T-helper 9 cell (primary cell): ENCODE results near the gene SYT8.
"Not testable (repeated sequence)": the region's sequence is repeated elsewhere in the genome, so short reads cannot be mapped to it uniquely, and the experiment has no call there.

Source experiments
- DNase-seq: peaks from one replicate; pipeline ENCODE4 v3.0.0-alpha.2; 2020

SYT8 gene

DNA sequence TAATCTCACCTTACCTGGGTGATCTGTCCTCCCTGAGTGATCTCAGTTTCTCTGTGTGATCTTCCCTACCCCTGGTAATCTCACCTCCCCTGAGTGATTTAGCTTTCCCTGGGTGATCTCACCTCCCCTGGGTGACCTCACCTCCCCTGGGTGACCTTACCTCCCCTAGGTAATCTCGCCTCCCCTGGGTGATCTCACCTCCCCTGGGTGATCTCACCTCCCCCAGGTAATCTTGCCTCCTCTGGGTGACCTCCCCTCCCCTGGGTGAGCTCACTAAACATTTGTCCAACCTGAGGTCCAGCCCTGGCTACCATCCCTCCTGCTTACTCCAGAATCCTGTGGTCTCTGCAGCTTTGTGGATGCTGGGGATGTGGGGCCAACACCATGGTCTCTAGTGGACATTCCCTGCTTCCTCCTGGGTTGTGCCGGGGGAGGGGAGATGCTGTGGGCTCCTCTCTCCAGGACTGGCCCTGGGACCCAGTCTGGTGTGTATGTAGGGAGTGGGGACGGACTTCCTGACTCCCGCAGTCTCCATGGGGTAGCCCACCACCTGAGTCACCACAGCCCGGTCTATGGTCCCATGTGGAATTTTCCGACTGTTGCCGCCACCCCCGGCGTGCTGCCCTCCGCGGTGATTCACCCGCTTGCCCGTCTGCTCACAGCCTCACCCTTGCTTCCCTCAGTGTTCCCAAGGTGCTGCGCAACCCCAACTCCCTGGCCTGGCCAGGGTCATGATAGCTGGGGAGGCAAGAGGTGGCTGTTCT, 28.0 kb downstream of the SYT8 start:
- no peak for DNase-seq

DNA sequence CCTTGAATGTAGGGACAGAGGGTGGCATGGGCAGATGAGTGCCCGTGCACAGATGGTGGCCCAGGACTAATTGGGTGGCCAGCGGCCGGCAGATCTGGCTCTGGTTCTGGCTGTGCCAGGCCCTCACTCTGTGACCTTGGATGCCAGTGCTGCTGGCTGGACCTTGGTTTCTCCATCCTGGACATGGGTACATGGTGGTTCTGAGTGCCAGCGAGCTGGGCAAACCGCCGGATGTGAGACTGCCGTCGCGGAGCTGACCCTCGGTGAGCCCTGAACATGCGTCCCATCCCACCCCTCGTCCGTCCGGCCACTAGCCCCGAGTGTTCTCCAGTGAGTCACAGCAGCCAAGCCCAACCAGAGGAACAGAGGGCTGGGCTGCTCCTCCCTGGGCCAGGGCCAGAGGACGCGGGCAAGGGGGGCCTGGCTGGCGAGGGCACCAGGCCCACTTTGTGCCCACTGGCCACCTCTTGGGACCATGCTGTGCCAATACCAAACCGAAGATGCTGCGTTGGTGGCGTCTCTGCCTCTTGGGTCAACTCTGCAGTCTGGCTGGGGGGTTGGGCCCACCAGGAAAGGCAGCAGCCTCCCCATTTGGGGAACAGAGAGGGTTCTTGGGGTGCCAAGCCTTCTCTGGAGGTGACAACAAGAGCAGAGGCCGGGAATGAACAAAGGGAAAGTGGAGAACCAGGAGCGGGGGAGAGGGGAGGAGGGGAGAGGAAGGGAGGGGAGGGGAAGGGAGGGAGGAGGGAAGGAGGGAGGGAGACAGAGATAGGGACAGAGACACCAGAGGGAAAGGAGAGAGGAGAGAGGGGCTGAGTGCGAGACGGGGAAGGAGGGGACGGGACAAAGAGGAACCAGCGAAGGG, 28.8 kb downstream of the SYT8 start:
- no peak for DNase-seq

DNA sequence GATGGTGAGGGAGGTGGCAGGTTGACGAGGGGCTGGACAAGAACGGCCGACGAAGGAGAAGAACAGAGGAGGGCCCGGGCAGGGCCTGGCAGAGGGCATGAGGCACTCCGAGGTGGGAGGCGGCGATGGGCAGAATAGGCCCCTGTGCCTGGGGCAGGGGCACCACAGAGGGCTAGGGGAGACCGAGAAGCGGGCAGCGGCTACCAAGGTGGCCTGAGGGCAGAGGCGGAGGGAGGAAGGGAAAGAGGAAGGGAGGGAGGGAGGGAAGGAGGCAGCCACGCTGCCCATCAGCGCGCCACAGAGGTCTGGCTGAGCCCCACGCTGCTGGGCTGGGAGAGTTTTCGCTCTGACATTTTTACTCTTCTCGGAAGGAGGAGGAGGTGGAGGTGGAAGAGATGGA, 29.4 kb downstream of the SYT8 start:
- DNase-seq = no peak

DNA sequence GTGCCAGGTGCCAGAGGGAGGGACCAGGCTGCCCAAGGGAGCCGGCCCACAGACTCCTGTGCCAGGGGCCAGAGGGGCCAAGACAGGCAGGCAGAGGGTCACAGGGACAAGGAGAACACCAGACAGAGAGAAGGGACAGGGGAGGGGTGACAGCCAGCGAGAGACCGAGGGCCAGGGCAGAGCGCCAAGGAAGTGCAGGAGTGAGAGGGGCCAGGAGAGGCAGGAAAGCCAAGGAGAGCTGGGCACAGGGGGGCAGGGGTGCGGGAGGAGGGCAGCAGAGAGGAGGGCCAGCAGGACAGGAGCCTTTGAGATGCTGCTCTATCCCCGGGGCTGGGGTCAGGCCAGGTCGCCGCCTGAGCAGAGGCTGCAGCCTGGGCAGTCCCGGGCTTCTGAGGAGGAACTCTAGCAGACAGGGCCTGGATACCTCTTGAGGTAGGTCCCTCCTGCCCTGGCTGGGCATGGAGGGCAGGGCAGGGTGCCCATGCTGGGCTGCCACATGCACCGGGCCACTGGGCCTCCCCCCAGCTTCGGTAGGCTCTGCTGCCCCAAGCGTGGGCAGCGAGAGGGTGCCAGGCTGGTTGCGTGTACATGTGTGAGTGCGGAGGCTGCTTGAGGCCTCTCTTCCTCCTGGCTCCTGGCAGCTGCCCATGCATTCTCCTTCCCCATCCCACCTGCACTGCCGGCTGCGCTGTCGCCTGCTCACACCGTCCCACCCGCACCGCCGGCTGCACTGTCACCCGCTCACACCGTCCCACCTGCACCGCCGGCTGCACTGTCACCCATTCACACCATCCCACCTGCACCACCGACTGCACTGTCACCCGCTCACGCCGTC, 30.3 kb downstream of the SYT8 start:
- DNase-seq = no peak

DNA sequence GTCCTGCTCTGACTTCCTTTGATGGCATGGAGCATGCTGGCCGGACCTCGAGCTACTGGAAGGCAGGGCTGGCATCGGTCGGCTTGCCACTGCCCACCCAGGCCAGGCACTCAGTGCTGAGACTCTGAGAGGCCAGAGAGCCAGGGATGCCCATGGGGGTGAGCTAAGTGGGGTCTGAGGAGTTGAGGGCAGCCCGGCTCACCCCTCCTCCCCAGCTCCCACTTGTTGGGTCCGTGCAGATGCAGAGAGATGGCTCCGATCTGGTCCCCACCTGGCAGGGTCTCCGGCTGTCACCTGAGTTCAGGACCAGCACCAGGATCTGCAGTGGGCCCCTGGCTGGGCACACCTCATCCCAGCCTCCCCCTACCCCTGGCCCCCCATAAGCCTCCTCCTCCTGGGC, 31.4 kb downstream of the SYT8 start:
- DNase-seq = no peak

DNA sequence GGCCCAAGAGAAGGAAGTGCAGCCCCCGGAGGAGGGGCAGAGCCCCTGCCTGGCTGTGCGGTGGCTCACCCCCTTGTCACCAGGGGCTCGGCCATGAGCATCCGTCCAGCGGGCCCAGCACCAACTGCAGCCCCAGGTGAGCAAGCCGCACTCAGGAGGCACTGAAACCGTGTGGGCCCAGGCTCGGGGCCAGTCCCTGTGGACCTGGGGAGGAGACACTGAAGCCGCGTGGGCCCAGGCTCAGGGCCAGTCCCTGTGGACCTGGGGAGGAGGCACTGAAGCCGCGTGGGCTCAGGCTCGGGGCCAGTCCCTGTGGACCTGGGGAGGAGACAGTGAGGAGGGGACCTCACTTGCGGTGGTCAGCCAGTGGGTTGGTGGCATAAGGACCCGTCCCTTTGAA, 32.0 kb downstream of the SYT8 start:
- no peak for DNase-seq

DNA sequence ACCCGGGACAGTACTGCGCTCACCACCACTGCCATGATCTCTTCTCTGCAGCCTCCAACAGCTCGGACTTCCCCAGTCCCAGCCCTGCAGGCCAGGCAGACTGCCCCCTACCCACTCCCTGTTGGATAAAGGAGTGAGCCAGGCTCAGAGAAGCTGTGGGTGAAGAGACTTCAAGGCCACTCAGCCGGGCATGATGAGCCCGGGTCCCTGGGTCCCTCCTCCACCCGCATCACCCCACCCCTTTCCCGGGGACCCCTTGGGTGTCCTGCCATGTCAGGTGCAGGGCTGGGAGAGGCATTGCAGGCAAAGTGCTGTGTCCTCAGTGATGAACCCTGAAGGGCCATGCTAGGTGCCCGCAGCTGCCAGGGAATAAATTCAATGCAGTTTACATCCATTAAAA, 32.6 kb downstream of the SYT8 start:
- DNase-seq = no peak

DNA sequence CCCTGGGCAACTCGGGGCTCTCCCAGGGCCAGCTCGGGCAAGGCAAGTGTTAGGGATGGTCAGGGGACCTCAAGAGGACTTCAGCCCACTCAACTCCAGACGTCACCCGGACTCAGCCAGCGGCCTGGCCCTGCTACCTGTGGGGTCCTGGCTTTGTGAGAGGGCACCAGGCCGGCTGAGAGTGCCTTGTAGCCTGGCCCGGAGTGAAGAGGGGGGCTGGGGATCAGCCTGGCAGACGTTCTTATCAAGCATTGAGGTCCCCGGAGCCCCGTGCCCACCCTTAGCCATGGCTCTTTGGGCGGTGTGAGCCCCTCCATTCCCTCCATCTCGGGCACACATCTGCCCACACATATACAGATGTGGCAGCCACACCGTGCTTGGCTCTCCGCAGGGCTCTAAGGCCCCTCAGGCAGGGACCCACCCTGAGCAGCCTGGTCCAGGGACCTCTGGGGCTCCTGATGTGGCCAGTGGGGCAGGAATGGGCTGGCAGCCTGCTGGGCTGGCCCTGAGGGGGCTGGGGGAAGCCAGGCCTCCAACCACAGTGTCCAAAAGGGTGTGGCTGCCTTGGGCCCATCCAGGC, 33.4 kb downstream of the SYT8 start:
- no peak for DNase-seq

DNA sequence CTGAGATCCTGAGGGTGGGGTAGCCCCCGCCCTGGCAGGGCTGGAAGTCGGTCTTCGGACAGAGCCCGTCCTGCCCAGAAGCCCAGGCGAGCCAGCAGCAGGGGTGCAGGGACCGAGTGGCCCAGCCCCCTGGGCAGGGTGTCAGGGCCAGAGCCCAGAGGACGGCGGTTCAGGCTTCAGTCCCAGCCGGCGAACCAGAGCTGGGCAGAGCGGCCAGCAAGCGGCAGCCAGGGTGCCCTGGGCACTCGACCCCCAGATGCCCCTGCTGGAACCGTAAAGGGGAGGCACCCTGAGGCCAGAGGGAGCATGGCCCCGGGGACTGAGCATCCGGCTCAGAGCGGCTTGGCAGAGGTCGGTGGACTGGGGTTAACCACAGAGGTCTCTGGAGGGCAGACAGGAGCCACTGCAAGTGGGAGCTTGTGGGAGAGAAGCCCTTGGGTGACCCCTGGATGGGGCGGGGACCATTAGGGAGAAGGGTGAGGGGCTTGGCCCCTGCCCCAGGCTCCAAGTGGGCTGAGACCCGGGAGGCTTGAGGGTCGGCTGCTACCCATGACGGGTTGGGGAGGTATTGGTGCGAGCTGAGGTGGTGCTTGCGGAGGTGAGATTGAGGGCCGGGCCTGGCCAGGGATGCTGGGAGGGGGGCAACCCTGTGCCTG, 34.0 kb downstream of the SYT8 start:
- no peak for DNase-seq

DNA sequence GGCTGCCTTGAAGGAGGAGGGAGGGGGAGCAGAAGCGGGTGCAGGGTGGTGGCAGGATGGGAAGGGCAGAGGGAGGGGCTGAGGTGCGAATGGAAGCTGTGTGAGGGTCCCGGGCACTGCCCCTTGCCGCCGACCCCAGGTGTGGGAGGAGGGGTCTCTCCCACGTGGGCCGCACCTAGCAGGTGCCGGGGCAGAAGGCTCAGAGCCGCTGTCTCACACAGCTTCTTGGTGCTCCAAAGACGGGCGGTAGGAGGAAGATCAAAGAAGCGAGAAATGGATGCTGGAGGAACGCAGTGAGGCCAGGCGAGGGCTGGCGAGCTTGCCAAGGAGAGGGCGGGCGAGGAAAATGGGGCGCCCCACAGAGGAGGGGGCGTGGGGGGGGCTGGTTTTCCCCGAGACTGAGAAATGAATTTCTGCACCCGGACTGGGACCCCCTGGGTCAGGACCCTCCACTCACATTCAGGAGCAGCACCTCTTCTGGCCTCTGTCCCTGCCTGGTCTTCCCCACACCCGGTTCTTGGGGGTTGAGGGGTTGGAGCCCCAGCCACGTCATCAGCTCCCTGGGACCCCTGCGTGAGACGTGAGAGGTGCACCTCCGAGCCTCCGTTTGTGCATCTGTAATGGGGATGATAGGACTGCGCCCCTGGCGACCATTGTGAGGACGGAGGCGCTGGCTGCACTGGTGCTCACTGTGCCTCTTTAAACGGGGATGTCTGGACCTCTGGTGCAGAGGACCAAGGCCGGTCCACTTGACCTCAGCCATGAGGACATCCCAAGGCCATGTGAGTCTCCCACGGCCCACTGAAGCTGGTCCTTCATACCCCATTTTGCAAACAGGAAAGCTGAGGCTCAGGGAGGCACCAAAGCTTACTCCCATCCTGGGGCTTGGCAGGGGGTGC, 34.9 kb downstream of the SYT8 start:
- DNase-seq = no peak

DNA sequence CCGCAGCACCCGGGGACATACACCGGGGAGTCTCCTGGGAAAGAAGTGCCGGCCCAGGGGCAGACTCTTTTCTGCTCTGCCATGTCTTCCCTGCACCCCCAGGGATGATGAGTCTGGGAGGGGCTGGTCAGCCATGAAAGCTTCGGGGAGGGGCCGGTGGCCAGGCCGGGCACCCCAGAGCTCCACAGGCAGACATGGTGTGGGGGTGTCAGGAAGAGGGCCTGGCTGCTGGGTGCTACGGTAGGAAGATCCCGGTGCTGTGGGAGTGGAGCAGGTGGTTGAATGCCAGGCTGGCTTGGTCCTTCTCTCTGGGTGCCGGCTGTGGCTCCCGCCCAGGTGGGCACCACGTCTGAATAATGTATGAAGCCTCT, 35.5 kb downstream of the SYT8 start:
- DNase-seq = no peak

DNA sequence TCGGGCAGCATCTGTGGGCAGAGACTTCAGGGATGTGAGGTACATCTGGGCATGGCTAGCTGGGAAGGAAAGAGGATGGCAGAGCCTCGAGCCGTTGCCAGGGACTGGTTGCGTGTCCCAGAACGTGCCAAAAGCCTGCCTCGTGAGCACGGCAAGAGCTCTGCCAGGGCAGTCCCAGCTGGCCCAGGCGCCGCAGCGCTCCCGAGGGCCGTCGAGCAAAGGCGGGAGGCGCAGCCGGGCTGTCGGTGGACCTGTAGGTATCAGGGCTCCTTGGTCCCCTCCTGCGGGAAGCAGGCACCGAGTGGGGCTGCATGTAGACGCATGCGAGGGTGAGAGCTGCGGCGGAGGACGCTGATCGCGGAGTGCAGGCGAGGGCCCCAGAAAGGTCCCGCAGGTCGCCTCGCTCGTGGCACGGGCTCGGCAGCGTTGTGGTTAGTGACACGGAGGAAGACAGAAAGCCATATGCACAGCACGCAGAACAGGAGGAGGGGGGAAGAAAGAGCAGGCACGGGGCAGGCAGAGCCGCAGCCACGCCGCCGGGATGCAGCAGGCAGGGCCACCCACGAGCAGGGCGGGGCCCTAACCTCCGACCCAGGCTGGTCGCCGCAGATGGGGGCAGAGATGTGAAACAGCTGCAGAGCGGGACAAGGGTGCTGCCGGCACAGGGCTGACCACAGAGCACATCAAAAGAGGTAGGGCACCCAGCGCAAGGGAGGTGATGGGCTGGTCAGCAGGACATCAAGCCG, 36.1 kb downstream of the SYT8 start:
- DNase-seq = peak; percentile 42

DNA sequence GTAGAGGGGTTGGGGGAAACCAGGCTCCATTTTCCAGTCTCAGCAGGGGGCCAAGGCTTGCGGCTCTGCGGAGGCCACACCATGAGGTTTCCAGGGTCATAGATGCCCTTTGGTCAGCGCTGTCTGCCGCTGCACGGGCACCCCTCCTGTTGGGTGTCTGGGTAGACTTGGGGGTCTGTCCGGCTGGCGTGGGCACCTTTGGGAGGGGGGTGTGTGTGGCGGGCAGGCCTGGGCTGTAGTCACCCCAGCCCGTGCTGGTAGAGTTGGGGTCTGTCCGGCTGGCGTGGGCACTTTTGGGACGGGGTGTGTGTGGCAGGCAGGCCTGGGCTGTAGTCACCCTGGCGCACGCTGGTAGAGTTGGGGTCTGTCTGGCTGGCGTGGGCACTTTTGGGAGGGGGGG, 36.7 kb downstream of the SYT8 start:
- DNase-seq = no peak

DNA sequence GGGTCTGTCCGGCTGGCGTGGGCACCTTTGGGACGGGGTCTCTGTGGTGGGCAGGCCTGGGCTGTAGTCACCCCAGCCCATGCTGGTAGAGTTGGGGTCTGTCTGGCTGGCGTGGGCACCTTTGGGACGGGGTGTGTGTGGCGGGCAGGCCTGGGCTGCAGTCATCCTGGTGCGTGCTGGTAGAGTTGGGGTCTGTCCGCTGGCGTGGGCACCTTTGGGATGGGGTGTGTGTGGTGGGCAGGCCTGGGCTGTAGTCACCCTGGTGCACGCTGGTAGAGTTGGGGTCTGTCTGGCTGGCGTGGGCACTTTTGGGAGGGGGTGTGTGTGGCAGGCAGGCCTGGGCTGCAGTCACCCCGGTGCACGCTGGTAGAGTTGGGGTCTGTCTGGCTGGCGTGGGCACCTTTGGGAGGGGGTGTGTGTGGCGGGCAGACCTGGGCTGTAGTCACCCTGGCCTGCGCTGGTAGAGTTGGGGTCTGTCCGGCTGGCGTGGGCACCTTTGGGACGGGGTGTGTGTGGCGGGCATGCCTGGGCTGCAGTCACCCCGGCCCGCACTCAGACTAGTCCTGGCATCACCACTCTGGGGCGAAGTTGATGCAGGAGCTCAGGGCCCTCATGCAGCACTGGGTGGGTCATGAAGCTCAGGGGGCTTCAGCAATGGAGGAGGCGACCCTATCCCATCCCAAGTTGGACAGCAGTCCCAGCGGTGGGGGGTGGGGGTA, 37.6 kb downstream of the SYT8 start:
- no peak for DNase-seq

DNA sequence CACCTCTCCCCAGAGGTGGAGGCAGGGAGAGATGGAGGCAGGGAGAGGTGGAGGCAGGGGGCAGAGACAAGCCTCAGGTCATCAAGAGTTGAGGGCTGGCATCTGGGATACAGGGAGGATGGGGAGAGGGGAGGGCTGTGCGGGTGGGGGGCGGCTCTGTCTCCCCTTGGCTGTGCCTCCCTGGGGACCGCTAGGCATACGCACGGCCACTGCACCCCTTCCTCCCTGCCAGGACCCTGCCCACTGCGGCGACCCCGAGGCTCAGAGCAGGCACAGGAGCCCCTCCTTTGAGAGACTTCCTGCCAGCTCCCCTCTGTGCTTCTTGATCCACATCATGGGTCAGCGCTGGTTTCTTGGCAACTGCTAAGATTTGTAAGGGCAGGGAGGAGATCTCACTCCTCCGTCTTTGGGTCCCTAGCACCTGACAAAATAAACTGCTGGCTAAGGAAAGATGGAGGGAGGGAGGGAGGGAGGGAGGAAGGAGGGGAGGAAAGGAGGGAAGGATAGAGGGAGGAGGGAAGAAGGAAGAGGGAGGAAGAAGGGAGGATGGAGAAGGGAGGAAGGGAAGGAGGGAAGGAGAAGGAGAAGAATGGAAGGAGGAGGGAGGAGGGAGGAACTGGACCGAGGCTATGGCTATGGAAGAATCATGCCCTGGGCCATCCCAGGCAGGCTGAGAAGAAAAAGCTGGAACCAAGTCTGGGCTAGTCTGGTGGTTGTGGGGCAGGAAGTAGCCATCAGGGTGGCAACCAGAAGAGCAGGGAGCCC, 38.4 kb downstream of the SYT8 start:
- no peak for DNase-seq

DNA sequence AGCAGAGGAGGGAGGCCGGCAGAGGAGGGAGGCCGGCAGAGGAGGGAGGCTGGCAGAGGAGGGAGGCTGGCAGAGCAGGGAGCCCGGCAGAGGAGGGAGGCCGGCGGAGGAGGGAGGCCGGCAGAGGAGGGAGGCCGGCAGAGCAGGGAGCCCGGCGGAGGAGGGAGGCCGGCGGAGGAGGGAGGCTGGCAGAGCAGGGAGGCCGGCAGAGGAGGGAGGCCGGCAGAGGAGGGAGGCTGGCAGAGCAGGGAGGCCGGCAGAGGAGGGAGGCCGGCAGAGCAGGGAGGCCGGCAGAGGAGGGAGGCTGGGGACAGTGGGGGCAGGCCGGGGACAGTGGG, 39.0 kb downstream of the SYT8 start:
- not testable (repeated sequence) for DNase-seq

DNA sequence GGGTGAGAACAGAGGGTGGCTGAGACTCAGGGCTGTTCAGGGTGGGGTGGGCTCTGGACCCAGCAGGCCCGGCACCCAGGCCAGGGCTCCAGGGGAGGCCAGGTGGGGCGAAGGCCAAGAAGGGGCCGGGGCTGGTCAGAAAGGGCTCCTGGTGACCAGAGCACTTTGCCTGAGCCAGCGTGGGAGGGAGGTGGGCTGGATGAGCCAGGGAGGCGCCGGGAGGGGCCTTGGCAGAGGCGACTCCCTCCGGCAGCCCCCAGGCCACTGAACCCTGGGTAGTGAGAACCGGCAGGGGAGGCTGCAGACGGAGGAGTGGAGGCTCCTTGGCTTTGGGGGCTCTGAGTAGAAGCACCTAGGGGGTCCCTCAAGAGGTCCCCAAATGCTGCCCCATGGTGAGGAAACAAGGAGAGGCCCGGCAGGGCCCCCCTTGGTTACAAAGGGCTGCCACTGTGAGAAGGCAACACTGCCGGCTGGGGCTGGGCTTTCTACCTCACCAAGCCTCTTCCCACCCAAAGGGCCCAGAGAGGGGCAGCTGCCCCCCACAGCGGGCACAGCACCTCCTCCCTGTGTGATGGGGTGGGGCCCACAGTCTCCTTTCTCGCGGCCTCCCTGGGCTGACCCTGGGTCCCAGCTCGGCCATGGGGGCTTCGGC, 39.8 kb downstream of the SYT8 start:
- not testable (repeated sequence) for DNase-seq

DNA sequence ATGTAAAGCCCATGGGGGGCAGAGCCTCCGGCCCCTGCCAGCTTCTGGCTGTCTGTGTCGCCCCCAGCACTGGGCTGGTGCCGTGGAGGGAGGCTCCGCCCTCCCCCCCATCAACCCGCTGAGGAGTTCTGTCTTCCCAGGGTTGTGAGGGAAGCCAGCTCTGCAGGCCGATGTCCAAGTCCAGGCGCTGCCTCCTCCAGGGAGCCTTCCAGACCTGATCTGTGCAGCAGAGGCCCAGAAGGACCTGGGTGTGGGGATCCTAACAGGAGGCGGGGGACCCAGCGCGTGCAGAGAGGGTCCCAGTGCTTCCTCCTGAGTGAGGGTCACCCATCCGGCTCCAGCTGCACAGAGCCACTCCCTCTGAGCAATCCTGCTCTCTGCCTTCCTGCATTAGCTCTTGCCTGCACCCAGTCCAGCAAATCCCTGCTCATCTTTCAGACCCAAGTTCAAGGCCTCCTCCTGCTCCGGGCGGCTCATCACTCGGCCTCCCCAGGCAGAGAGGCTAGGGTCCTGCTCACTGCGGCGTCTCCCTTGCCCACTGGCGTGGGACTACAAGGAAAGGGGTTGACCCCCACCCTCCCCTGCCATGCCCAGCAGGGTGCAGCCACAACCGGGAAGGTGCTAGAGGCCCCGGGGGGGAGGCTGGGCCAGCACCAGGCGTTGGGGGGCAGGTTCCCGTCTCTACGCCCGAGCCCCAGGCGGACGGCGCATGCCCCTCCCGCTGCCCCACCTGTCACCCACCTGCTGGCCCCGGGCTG, 40.5 kb downstream of the SYT8 start:
- no peak for DNase-seq
